ENCODE results near the gene COL9A1.
"Not testable (repeated sequence)": the region's sequence is repeated elsewhere in the genome, so short reads cannot be mapped to it uniquely, and the experiment has no call there.

COL9A1 gene

DNA sequence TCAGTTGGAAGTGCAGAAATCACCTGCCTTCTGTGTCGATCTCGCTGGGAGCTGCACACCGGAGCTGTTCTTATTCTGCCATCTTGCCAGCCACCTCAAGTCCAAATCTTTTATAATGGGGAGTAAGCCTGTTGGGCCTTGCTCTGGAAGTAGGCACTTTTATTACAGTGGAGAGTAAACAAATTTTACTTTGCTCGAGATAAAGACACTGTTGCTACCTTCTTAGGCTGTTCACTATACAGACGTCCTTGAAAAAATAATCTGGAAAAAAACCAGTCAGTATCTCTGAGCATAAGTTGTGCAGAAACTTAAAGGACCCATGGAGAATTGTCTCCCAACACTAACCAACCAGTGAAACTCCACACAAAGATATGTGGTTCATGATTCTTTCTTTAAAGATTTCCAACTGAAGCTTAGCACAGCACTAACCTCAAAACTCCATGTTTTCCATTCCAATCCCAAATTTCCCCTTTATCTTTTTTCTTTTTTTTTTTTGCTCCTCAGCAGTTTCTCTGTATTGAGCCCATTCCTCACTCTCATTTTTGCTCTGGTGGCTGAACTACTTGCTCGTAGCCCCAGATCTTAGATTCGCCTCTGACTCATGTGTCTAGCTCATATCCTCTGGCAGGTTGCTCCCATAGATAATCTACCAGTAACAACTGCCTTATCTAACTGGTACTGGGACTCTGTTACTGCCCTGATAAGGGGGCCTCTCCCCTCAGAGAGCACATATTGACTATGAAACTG lies 34.3 kb upstream of the COL9A1 start:
- H3K4me3 ChIP-seq (ENCODE audit: low read length) = no peak overlapping the region
- no peak for TF ChIP-seq CTCF (conservative IDR thresholded peaks at IDR 0.05; ENCODE audit: low read depth, low read length)
- DNase-seq (ENCODE audit: low read depth) = no peak

DNA sequence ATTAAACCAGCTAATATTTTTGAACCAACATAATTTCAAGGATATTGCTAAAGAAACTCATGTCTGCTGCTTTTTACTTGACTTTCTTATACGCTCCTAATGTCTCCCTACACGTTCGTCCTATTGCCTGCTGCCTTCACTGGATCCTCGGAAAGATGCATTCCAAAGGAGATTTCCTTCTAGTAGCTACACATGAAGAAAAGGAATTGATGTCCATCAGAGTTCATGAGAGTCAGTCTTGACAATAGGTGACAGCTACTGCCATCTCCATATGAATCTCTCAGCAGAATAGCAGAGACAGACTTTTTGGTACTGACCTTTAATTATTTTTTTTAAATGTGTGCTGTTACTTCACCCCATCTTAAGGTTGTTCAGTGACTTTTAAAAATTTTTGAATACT lies 24.2 kb upstream of the COL9A1 start:
- no peak for TF ChIP-seq CTCF (conservative IDR thresholded peaks at IDR 0.05; ENCODE audit: low read depth, low read length)
- DNase-seq (ENCODE audit: low read depth) = no peak
- no peak overlapping the region for H3K4me3 ChIP-seq (ENCODE audit: low read length)

DNA sequence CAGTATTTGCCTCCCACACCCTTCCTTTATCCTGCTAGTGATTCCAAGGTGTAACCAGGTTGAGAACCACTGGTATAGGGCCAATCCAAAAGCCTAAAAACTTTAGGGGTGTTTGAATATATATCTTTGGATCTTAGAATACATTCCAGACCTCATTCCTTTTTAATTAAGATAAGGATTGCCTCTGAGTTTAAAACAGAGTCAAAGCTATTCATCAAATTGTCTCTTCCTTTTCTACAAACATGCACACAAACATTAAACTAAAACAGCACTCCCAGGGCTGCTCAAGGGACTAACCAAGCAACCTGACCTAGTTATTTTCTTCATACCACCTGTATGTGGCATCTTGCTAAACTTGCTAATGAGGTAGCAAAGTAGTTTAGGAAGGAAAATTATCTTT lies 22.1 kb upstream of the COL9A1 start:
- no peak overlapping the region for H3K4me3 ChIP-seq (ENCODE audit: low read length)
- no peak for DNase-seq (ENCODE audit: low read depth)
- TF ChIP-seq CTCF (conservative IDR thresholded peaks at IDR 0.05; ENCODE audit: low read depth, low read length) = no peak

DNA sequence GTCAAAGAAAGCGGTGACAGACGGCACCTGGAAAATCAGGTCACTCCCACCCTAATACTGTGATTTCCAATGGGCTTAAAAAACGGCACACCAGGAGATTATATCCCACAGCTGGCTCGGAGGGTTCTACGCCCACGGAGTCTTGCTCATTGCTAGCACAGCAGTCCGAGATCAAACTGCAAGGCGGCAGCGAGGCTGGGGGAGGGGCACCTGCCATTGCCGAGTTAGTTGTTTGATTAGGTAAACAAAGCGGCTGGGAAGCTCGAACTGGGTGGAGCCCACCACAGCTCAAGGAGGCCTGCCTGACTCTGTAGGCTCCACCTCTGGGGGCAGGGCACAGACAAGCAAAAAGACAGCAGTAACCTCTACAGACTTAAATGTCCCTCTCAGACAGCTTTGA lies 14.9 kb upstream of the COL9A1 start:
- H3K4me3 ChIP-seq (ENCODE audit: low read length); DNase-seq (ENCODE audit: low read depth): not testable (repeated sequence)

GRCh38 chr6:70315079-70315751 lies 12.3 kb upstream of the COL9A1 start:
- TF ChIP-seq CTCF (conservative IDR thresholded peaks at IDR 0.05; ENCODE audit: low read depth, low read length) = no peak
- DNase-seq (ENCODE audit: low read depth) = no peak
- H3K4me3 ChIP-seq (ENCODE audit: low read length) = no peak overlapping the region

DNA sequence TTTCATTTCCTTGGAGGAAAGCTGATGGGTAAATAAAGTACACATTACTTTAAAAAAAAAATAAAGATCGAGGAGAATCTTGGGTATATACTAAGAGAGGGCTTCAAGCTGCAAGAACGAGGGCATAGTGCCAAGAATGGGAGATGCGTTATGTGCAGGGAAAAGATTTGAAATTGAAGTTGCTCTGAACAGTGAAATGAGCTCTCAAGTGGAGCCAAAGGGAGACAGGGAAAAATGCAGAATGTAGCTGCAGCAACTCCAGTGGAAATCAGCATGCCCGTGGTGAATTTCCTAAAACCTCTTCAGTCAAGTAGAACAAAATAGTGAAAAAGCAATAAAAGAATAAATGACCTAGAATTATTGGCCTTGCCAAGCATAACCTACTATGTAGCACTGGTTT lies 11.4 kb upstream of the COL9A1 start:
- no peak for DNase-seq (ENCODE audit: low read depth)
- H3K4me3 ChIP-seq (ENCODE audit: low read length) = no peak overlapping the region
- no peak for TF ChIP-seq CTCF (conservative IDR thresholded peaks at IDR 0.05; ENCODE audit: low read depth, low read length)

GRCh38 chr6:70312165-70312745 lies 9.4 kb upstream of the COL9A1 start:
- peak; percentile 81 for DNase-seq (ENCODE audit: low read depth)

More at GRCh38 chr6:70312165-70312745, 9.4 kb upstream of the COL9A1 start:
- TF ChIP-seq CTCF (conservative IDR thresholded peaks at IDR 0.05; ENCODE audit: low read depth, low read length) = no peak
- H3K4me3 ChIP-seq (ENCODE audit: low read length) = no peak overlapping the region
